ENCODE measurements around the gene HTR1D. TPM values are rescaled to one million over a fixed set of nuclear protein-coding genes. Genes with fewer than 3 reads are reported as not detected.

HTR1D gene
- total RNA-seq, 3 donors from 2014 or later: 0.47 TPM; not detected in 2

DNA sequence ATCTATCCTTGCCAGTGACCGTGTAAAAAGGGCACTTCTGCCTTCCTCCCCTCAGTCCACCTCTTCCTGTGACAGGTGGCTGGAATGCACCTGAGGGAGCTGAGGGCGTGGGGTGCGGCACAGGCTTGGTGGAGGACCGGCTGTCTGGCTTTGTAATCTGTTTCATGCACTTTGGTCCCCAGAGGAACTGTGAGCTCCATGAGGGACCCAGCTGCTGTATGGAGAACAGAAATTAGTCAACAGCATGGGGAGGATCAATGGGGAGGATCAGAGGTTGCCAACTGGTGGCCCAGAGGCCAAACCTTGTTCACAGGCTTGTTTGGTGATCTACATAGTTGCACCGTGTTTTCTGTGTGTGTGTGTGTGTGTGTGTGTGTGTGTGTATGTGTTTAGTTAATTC, 29.7 kb downstream of the HTR1D start:
- DNase-seq: peak; percentile 25 to 72 (median 70)
- no peaks in the 10 kb centered on the region for H3K9me3 ChIP-seq
- intact Hi-C loops (cut with DNase I, micrococcal nuclease): loop anchor here in 1 of 2 donors (10.0 kb wide), 1 partner anchor 213 kb away; the partner anchor contains the start of gene LACTBL1
- TF ChIP-seq, protein P1, sequence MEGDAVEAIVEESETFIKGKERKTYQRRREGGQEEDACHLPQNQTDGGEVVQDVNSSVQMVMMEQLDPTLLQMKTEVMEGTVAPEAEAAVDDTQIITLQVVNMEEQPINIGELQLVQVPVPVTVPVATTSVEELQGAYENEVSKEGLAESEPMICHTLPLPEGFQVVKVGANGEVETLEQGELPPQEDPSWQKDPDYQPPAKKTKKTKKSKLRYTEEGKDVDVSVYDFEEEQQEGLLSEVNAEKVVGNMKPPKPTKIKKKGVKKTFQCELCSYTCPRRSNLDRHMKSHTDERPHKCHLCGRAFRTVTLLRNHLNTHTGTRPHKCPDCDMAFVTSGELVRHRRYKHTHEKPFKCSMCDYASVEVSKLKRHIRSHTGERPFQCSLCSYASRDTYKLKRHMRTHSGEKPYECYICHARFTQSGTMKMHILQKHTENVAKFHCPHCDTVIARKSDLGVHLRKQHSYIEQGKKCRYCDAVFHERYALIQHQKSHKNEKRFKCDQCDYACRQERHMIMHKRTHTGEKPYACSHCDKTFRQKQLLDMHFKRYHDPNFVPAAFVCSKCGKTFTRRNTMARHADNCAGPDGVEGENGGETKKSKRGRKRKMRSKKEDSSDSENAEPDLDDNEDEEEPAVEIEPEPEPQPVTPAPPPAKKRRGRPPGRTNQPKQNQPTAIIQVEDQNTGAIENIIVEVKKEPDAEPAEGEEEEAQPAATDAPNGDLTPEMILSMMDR (IDR thresholded peaks at IDR 0.05): no peak
- ATAC-seq: peak; percentile 94
- H3K4me3 ChIP-seq: no peak overlapping the region
- peaks cover 6% of the 10 kb centered on the region for H3K4me1 ChIP-seq (ENCODE audit: low read depth)
- H3K36me3 ChIP-seq (ENCODE audit: low read depth): no peaks in the 10 kb centered on the region

DNA sequence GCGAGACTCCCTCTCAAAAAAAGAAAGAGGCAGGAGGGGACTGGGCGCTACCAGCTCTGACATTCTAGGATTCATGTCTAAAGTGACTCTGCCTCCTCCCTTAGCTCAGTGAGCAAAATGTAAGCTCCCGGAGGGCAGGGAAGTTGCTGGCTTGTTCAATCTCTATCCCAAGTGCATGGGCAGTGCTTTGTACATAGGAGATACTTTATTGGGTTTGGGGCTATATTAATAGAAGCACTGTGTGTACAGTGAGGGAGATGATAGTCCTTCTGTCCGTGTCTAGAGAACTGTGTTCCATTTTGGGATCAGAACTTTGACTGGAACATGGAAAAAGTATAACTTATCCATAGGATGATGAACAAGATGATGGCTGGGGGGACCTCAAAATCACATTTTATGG, 31.9 kb downstream of the HTR1D start:
- TF ChIP-seq, protein P1 (IDR thresholded peaks at IDR 0.05): no peak
- ATAC-seq (no peak), DNase-seq (no peak)
- H3K4me1 ChIP-seq (ENCODE audit: low read depth): peaks cover 6% of the 10 kb centered on the region
- no peaks in the 10 kb centered on the region for H3K36me3 ChIP-seq (ENCODE audit: low read depth)
- no peak overlapping the region for H3K4me3 ChIP-seq
- H3K9me3 ChIP-seq: no peaks in the 10 kb centered on the region
- intact Hi-C loops (cut with DNase I, micrococcal nuclease): loop anchor here (2.0 to 10.0 kb wide), 2 partner anchors 87 to 211 kb away; partner anchors contain the start of gene LACTBL1 (in 1 of the 2)

DNA sequence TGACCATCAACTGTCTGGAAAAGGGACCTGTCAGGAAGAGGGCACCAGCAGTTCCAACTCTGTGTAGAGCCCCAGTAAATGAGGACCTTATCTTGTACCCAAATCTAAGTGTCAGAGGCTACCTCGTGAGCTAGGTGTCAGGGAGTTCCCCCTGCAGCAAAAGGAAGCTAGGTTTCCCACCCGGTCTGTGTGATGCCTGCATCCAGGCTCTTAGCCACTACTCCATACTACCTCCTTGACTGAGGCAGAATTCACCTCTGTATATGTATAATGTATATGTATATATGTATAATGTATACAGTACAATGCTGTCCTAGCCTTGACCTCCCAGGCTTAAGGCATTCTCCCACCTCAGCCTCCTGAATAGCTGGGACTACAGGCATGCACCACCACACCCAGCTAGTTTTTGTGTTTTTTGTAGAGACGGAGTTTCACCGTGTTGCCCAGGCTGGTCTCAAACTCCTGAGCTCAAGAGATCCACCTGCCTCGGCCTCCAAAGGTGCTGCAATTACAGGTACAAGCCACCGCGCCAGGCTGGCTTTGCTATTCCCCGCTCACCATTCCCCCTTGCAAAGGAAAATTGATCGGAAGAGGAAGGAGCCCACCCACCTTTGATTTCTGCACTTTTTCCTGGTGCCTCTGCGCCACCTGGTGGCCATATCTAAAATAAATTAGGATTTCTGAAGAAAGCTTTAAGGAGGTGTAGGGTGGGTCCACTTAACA, 32.9 kb downstream of the HTR1D start:
- Histone ChIP-seq H3K9me3 (no peaks in the 10 kb centered on the region), H3K4me3 (no peak overlapping the region), H3K36me3 (ENCODE audit: low read depth) (no peaks in the 10 kb centered on the region), H3K4me1 (ENCODE audit: low read depth) (peaks cover 6% of the 10 kb centered on the region)
- no peak for ATAC-seq
- peak in 2 of 3 donors; percentile 40 to 54 for DNase-seq
- TF ChIP-seq, protein P1 (IDR thresholded peaks at IDR 0.05): peak; percentile 31
- intact Hi-C loops (cut with DNase I, micrococcal nuclease): loop anchor here (2.0 to 10.0 kb wide), 2 partner anchors 86 to 210 kb away; partner anchors contain the start of gene LACTBL1 (in 1 of the 2)

DNA sequence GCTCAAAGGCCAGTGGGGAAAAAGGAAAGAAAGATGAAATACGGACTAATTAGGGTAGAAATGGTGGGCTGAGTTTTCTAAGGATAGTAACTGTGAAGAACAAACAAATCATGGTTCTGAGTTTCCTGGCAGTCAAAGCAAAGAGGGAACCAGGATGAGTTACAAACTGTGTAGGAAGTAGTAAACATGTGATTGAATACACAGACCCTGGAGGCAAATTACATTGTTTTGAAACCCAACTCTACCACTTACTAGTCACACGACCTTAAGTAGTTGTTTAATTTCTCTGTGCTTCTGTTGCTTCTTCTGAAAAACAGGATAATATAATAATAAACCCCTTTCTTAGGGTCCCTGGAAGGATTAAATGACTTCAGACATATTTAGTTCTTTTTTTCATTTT, 37.4 kb downstream of the HTR1D start:
- Histone ChIP-seq H3K4me3 (no peak overlapping the region), H3K4me1 (ENCODE audit: low read depth) (peaks cover 12% of the 10 kb centered on the region), H3K36me3 (ENCODE audit: low read depth) (no peaks in the 10 kb centered on the region), H3K9me3 (no peaks in the 10 kb centered on the region)
- intact Hi-C loops (cut with DNase I, micrococcal nuclease): loop anchor here in 1 of 2 donors (10.0 kb wide), 1 partner anchor 205 kb away; the partner anchor contains the start of gene LACTBL1
- DNase-seq: no peak
- no peak for ATAC-seq
- TF ChIP-seq, protein P1 (IDR thresholded peaks at IDR 0.05): no peak

DNA sequence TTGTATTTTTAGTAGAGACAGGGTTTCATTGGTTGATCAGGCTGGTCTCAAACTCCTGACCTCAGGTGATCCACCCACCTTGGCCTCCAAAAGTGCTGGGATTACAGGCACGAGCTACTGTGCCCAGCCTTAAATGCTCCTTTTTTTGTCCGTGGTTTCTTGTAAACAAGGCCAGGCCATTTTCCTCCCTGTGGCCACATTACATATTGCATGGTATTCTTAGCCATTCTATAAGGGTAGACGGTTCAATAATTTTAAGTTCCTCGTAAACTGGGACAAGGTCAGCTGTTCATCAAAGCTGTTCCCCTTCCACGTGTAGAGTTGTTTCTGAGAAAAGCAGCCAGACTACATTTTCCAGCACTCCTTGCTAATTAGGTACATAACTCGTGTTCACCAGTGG, 38.4 kb downstream of the HTR1D start:
- DNase-seq (no peak), ATAC-seq (peak; percentile 32)
- Histone ChIP-seq H3K9me3 (no peaks in the 10 kb centered on the region), H3K4me1 (ENCODE audit: low read depth) (peaks cover 19% of the 10 kb centered on the region), H3K4me3 (no peak overlapping the region), H3K36me3 (ENCODE audit: low read depth) (no peaks in the 10 kb centered on the region)
- intact Hi-C loops (cut with DNase I, micrococcal nuclease): no loop called here
- TF ChIP-seq, protein P1 (IDR thresholded peaks at IDR 0.05): no peak
